Astrocyte (in vitro differentiated cells and primary cell): ENCODE results near the gene CIT.

Experiments used
- CTCF ChIP-seq: IDR thresholded peaks from 2 replicates; pipeline ENCODE4 v1.5.1; 2011; ENCODE audit warnings: low read depth, mild to moderate bottlenecking, inconsistent platforms, low read length, moderate library complexity; ENCODE audit not compliant: insufficient read depth
- EZH2 ChIP-seq: IDR thresholded peaks from 2 replicates; pipeline ENCODE4 v1.6.1; 2012; ENCODE audit warnings: mild to moderate bottlenecking, low read length, inconsistent platforms; ENCODE audit not compliant: insufficient read depth

- no peak for TF ChIP-seq CTCF
- TF ChIP-seq EZH2, result no peak
Measured at GRCh38 chr12:119666900-119667576, 210.1 kb downstream of the CIT start.
